ENCODE data around the gene TLK2.

The TLK2 gene

DNA sequence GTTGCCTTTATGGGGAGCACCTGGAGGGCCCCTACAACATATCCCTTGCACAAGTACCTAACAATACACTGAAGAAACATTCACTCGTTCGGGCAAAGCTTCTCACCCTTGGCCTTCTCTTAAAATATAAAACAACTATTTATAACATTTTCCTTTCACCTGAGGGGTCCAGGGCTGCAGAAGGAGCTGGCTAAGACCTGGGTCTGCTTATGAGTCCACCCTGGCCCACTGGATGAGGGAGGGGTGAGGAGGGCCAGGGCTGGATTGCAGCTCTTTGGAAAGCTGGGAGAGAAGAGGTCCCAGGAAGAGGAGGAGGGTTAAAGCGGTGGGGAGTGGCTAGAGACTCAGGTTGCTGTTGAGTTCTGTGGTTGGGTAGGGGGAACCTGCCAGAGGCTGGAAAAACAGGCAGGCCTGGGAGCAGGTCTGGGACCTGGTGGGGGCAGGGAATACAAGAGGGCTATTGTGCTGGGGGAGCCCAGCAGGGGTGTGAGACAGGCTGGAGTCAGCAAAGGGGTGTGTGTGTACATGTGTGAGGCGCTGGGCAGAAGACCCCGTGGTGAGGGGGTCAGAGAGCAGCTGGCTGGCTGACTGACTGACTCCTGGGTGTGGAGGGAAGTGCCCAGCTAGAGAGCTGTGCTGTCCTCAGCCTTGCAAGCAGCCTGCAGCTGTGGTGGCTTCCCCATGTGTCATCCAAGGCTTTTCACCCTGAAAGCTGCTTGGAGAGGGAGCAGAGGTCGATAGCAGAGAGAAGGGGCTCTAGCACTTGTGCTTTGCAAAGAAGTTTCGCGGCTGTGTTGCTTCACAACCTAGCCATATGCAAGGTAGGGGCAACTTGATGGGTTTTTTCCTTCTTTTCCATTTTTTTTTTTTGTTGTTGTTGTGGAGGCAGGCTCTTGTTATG, 138.6 kb downstream of the TLK2 start:
- Histone ChIP-seq H3K27ac (ENCODE audit: low read length) (no peak overlapping the region), H3K9ac (ENCODE audit: low read length) (no peak overlapping the region), H3K4me1 (ENCODE audit: low read length) (peaks cover 2% of the 10 kb centered on the region), H3K4me3 (ENCODE audit: low read length) (no peak overlapping the region), H3K36me3 (replicated peaks; ENCODE audit: low read depth, low read length) (peaks cover 16% of the 10 kb centered on the region), H2AFZ (ENCODE audit: low read depth, low read length) (no peak overlapping the region), H3K9me3 (ENCODE audit: insufficient read depth, low read length) (no peaks in the 10 kb centered on the region), H3K27me3 (ENCODE audit: low read depth, low read length) (no peaks in the 10 kb centered on the region), H4K20me1 (ENCODE audit: insufficient read depth, low read length) (no peaks in the 10 kb centered on the region), H3K4me2 (ENCODE audit: low read length) (no peak overlapping the region), H3K79me2 (ENCODE audit: low read length) (no peaks in the 10 kb centered on the region)
- TF ChIP-seq CTCF (IDR thresholded peaks at IDR 0.05; ENCODE audit: low read depth, low read length) (no peak), EZH2phosphoT487 (IDR thresholded peaks at IDR 0.05; ENCODE audit: low read depth) (no peak)

DNA sequence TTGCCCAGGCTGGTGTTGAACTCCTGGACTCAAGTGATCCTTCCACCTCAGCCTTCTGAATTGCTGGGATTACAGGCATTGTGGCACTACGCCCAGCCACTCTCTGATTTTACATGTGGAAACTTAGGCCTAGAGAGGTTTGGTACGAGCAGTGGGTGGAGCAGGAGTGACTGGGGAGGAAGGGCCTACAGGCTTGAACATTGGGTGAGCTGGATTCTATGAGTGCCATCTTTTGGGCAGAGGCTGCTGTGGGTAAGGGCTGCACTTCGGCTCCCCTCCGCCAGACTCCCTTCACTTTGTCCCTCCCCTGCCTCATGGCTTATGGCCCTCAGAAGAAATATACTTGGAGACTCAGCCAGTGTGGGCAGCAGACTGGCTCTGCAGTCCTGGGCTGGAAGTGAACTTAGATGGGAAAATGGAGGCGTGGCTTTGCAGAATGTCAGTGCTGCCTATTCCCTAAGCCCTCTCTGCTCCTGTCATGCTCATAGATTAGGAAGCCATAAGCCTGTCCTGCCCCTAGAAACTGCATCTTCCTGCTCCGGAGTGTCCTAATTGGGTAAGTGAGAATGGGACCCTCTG, 139.4 kb downstream of the TLK2 start:
- H3K9me3 ChIP-seq (ENCODE audit: insufficient read depth, low read length): no peaks in the 10 kb centered on the region
- H3K79me2 ChIP-seq (ENCODE audit: low read length): no peaks in the 10 kb centered on the region
- H4K20me1 ChIP-seq (ENCODE audit: insufficient read depth, low read length): no peaks in the 10 kb centered on the region
- no peak overlapping the region for H3K4me2 ChIP-seq (ENCODE audit: low read length)
- TF ChIP-seq EZH2phosphoT487 (IDR thresholded peaks at IDR 0.05; ENCODE audit: low read depth): no peak
- no peak for TF ChIP-seq CTCF (IDR thresholded peaks at IDR 0.05; ENCODE audit: low read depth, low read length)
- no peak overlapping the region for H3K27ac ChIP-seq (ENCODE audit: low read length)
- peaks cover 16% of the 10 kb centered on the region for H3K36me3 ChIP-seq (replicated peaks; ENCODE audit: low read depth, low read length)
- H3K9ac ChIP-seq (ENCODE audit: low read length): no peak overlapping the region
- no peak overlapping the region for H2AFZ ChIP-seq (ENCODE audit: low read depth, low read length)
- H3K4me3 ChIP-seq (ENCODE audit: low read length): no peak overlapping the region
- no peaks in the 10 kb centered on the region for H3K4me1 ChIP-seq (ENCODE audit: low read length)
- no peaks in the 10 kb centered on the region for H3K27me3 ChIP-seq (ENCODE audit: low read depth, low read length)

DNA sequence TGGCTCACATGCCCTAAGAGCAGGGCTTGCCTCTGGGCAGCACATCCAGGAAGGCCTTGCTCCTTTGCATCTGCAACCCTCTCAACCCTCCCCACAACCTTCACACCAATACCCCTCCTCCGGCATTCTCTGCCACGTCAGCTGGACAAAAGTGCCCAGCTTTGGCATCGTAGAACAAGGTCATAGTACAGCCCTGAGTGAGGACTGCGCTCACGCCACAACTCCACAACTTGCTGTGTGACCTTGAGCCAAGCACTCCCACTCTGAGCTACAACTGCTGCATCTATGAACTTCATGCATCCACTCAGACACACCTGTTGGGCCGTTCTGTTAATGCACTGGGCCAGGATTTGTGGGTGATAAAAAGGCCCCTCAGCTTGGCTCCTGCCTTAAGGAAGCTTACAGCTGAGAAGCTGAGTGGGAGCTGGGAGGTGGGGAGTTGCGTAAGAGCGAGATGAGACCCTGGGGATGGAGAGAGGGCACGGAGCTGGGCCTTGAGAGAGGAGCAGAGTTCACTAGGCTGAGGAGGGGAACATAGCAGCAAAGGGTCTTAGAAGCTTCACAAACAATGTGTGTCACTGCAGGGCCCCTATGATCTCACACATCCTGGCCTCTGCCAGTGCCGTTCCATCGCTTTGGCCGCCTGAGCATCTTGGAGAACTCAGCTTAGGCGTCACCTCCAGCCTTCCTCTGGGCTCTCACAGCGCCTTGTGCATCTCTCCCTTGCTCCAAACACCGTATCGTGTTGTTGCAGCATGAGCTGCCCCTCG, 140.2 kb downstream of the TLK2 start:
- no peak overlapping the region for H3K9ac ChIP-seq (ENCODE audit: low read length)
- H3K27me3 ChIP-seq (ENCODE audit: low read depth, low read length): no peaks in the 10 kb centered on the region
- H3K4me3 ChIP-seq (ENCODE audit: low read length): no peak overlapping the region
- no peaks in the 10 kb centered on the region for H3K9me3 ChIP-seq (ENCODE audit: insufficient read depth, low read length)
- H2AFZ ChIP-seq (ENCODE audit: low read depth, low read length): no peak overlapping the region
- no peak overlapping the region for H3K27ac ChIP-seq (ENCODE audit: low read length)
- TF ChIP-seq EZH2phosphoT487 (IDR thresholded peaks at IDR 0.05; ENCODE audit: low read depth) (no peak), CTCF (IDR thresholded peaks at IDR 0.05; ENCODE audit: low read depth, low read length) (no peak)
- H3K4me2 ChIP-seq (ENCODE audit: low read length): no peak overlapping the region
- H3K36me3 ChIP-seq (replicated peaks; ENCODE audit: low read depth, low read length): peaks cover 22% of the 10 kb centered on the region
- no peaks in the 10 kb centered on the region for H3K4me1 ChIP-seq (ENCODE audit: low read length)
- no peaks in the 10 kb centered on the region for H4K20me1 ChIP-seq (ENCODE audit: insufficient read depth, low read length)
- no peaks in the 10 kb centered on the region for H3K79me2 ChIP-seq (ENCODE audit: low read length)
